Measurements from ENCODE around the gene RIOK3.

Gene RIOK3
- 103 to 140 (median 105) reads per million in 3 donors for total RNA-seq

GRCh38 chr18:23452728-23453679 is at the start of gene RIOK3:
TSS of gene RIOK3 (plus strand) at chr18:23453287. CDS start at chr18:23453440, 153 bp downstream.
- no peaks in the 10 kb centered on the region for H3K27me3 ChIP-seq (replicated peaks; ENCODE audit: control insufficient read depth, insufficient read depth, low read length, poor library complexity, severe bottlenecking)
- peak within 1 kb of the TSS; percentile 75 for H3K27ac ChIP-seq (ENCODE audit: insufficient read depth, low read length, poor library complexity, severe bottlenecking)
- H3K36me3 ChIP-seq (ENCODE audit: control insufficient read depth, insufficient read depth, low read length), result no peaks in the 10 kb centered on the region
- DNase-seq, result peak; percentile 83 to 89 (median 84)
- H3K4me1 ChIP-seq (ENCODE audit: control insufficient read depth, insufficient read depth, low read length, poor library complexity, severe bottlenecking), result peaks cover 14% of the 10 kb centered on the region
- H3K4me3 ChIP-seq (ENCODE audit: insufficient read depth, low read depth, low read length, poor library complexity, severe bottlenecking), result peak within 1 kb of the TSS; percentile 97
- no peaks in the 10 kb centered on the region for H3K9me3 ChIP-seq (ENCODE audit: control insufficient read depth, low read length)

- no peaks in the 10 kb centered on the region for H3K36me3 ChIP-seq (ENCODE audit: control insufficient read depth, insufficient read depth, low read length)
- no peaks in the 10 kb centered on the region for H3K9me3 ChIP-seq (ENCODE audit: control insufficient read depth, low read length)
- no peak overlapping the region for H3K4me3 ChIP-seq (ENCODE audit: insufficient read depth, low read depth, low read length, poor library complexity, severe bottlenecking)
- no peaks in the 10 kb centered on the region for H3K27me3 ChIP-seq (replicated peaks; ENCODE audit: control insufficient read depth, insufficient read depth, low read length, poor library complexity, severe bottlenecking)
- no peak for DNase-seq
- no peaks in the 10 kb centered on the region for H3K4me1 ChIP-seq (ENCODE audit: control insufficient read depth, insufficient read depth, low read length, poor library complexity, severe bottlenecking)
- H3K27ac ChIP-seq (ENCODE audit: insufficient read depth, low read length, poor library complexity, severe bottlenecking), result no peak overlapping the region
These were observed 49.8 kb upstream of the RIOK3 start for GRCh38 chr18:23403310-23403709.

- H3K27ac ChIP-seq (ENCODE audit: insufficient read depth, low read length, poor library complexity, severe bottlenecking), result no peak overlapping the region
- H3K9me3 ChIP-seq (ENCODE audit: control insufficient read depth, low read length), result no peaks in the 10 kb centered on the region
- no peaks in the 10 kb centered on the region for H3K4me1 ChIP-seq (ENCODE audit: control insufficient read depth, insufficient read depth, low read length, poor library complexity, severe bottlenecking)
- no peaks in the 10 kb centered on the region for H3K27me3 ChIP-seq (replicated peaks; ENCODE audit: control insufficient read depth, insufficient read depth, low read length, poor library complexity, severe bottlenecking)
- no peak overlapping the region for H3K4me3 ChIP-seq (ENCODE audit: insufficient read depth, low read depth, low read length, poor library complexity, severe bottlenecking)
- no peaks in the 10 kb centered on the region for H3K36me3 ChIP-seq (ENCODE audit: control insufficient read depth, insufficient read depth, low read length)
- no peak for DNase-seq
These were observed 47.5 kb upstream of the RIOK3 start for GRCh38 chr18:23405636-23406035.

GRCh38 chr18:23406271-23406787 is 46.8 kb upstream of the RIOK3 start:
- DNase-seq, result no peak
- Histone ChIP-seq H3K27ac (ENCODE audit: insufficient read depth, low read length, poor library complexity, severe bottlenecking) (no peak overlapping the region), H3K27me3 (replicated peaks; ENCODE audit: control insufficient read depth, insufficient read depth, low read length, poor library complexity, severe bottlenecking) (no peaks in the 10 kb centered on the region), H3K9me3 (ENCODE audit: control insufficient read depth, low read length) (no peaks in the 10 kb centered on the region), H3K4me1 (ENCODE audit: control insufficient read depth, insufficient read depth, low read length, poor library complexity, severe bottlenecking) (no peaks in the 10 kb centered on the region), H3K36me3 (ENCODE audit: control insufficient read depth, insufficient read depth, low read length) (no peaks in the 10 kb centered on the region), H3K4me3 (ENCODE audit: insufficient read depth, low read depth, low read length, poor library complexity, severe bottlenecking) (no peak overlapping the region)

GRCh38 chr18:23412351-23412964 is 40.6 kb upstream of the RIOK3 start:
- Histone ChIP-seq H3K9me3 (ENCODE audit: control insufficient read depth, low read length) (no peaks in the 10 kb centered on the region), H3K4me3 (ENCODE audit: insufficient read depth, low read depth, low read length, poor library complexity, severe bottlenecking) (no peak overlapping the region), H3K27ac (ENCODE audit: insufficient read depth, low read length, poor library complexity, severe bottlenecking) (no peak overlapping the region), H3K36me3 (ENCODE audit: control insufficient read depth, insufficient read depth, low read length) (no peaks in the 10 kb centered on the region), H3K4me1 (ENCODE audit: control insufficient read depth, insufficient read depth, low read length, poor library complexity, severe bottlenecking) (no peaks in the 10 kb centered on the region), H3K27me3 (replicated peaks; ENCODE audit: control insufficient read depth, insufficient read depth, low read length, poor library complexity, severe bottlenecking) (no peaks in the 10 kb centered on the region)
- no peak for DNase-seq

GRCh38 chr18:23415515-23415914 is 37.6 kb upstream of the RIOK3 start:
- Histone ChIP-seq H3K4me3 (ENCODE audit: insufficient read depth, low read depth, low read length, poor library complexity, severe bottlenecking) (no peak overlapping the region), H3K4me1 (ENCODE audit: control insufficient read depth, insufficient read depth, low read length, poor library complexity, severe bottlenecking) (no peaks in the 10 kb centered on the region), H3K9me3 (ENCODE audit: control insufficient read depth, low read length) (no peaks in the 10 kb centered on the region), H3K27ac (ENCODE audit: insufficient read depth, low read length, poor library complexity, severe bottlenecking) (no peak overlapping the region), H3K36me3 (ENCODE audit: control insufficient read depth, insufficient read depth, low read length) (no peaks in the 10 kb centered on the region), H3K27me3 (replicated peaks; ENCODE audit: control insufficient read depth, insufficient read depth, low read length, poor library complexity, severe bottlenecking) (no peaks in the 10 kb centered on the region)
- no peak for DNase-seq

- no peaks in the 10 kb centered on the region for H3K27me3 ChIP-seq (replicated peaks; ENCODE audit: control insufficient read depth, insufficient read depth, low read length, poor library complexity, severe bottlenecking)
- H3K4me3 ChIP-seq (ENCODE audit: insufficient read depth, low read depth, low read length, poor library complexity, severe bottlenecking), result no peak overlapping the region
- no peaks in the 10 kb centered on the region for H3K4me1 ChIP-seq (ENCODE audit: control insufficient read depth, insufficient read depth, low read length, poor library complexity, severe bottlenecking)
- no peaks in the 10 kb centered on the region for H3K9me3 ChIP-seq (ENCODE audit: control insufficient read depth, low read length)
- no peaks in the 10 kb centered on the region for H3K36me3 ChIP-seq (ENCODE audit: control insufficient read depth, insufficient read depth, low read length)
- DNase-seq, result no peak
- H3K27ac ChIP-seq (ENCODE audit: insufficient read depth, low read length, poor library complexity, severe bottlenecking), result no peak overlapping the region
These were observed 36.8 kb upstream of the RIOK3 start for GRCh38 chr18:23416298-23416697.

- H3K27me3 ChIP-seq (replicated peaks; ENCODE audit: control insufficient read depth, insufficient read depth, low read length, poor library complexity, severe bottlenecking), result no peaks in the 10 kb centered on the region
- H3K4me1 ChIP-seq (ENCODE audit: control insufficient read depth, insufficient read depth, low read length, poor library complexity, severe bottlenecking), result no peaks in the 10 kb centered on the region
- no peak for DNase-seq
- no peaks in the 10 kb centered on the region for H3K36me3 ChIP-seq (ENCODE audit: control insufficient read depth, insufficient read depth, low read length)
- no peak overlapping the region for H3K4me3 ChIP-seq (ENCODE audit: insufficient read depth, low read depth, low read length, poor library complexity, severe bottlenecking)
- no peak overlapping the region for H3K27ac ChIP-seq (ENCODE audit: insufficient read depth, low read length, poor library complexity, severe bottlenecking)
- no peaks in the 10 kb centered on the region for H3K9me3 ChIP-seq (ENCODE audit: control insufficient read depth, low read length)
These were observed 31.8 kb upstream of the RIOK3 start for GRCh38 chr18:23421277-23421676.

GRCh38 chr18:23422751-23423418 is 30.2 kb upstream of the RIOK3 start:
- Histone ChIP-seq H3K4me1 (ENCODE audit: control insufficient read depth, insufficient read depth, low read length, poor library complexity, severe bottlenecking) (no peaks in the 10 kb centered on the region), H3K27ac (ENCODE audit: insufficient read depth, low read length, poor library complexity, severe bottlenecking) (no peak overlapping the region), H3K27me3 (replicated peaks; ENCODE audit: control insufficient read depth, insufficient read depth, low read length, poor library complexity, severe bottlenecking) (no peaks in the 10 kb centered on the region), H3K9me3 (ENCODE audit: control insufficient read depth, low read length) (no peaks in the 10 kb centered on the region), H3K4me3 (ENCODE audit: insufficient read depth, low read depth, low read length, poor library complexity, severe bottlenecking) (no peak overlapping the region), H3K36me3 (ENCODE audit: control insufficient read depth, insufficient read depth, low read length) (no peaks in the 10 kb centered on the region)
- DNase-seq, result no peak
